ENCODE data around the gene CAMK4. TPM values are rescaled to one million over a fixed set of nuclear protein-coding genes. Genes with fewer than 3 reads are reported as not detected.

CAMK4 gene
- total RNA-seq, 2 donors from 2014 or later, result 3.8 to 6.6 TPM

DNA sequence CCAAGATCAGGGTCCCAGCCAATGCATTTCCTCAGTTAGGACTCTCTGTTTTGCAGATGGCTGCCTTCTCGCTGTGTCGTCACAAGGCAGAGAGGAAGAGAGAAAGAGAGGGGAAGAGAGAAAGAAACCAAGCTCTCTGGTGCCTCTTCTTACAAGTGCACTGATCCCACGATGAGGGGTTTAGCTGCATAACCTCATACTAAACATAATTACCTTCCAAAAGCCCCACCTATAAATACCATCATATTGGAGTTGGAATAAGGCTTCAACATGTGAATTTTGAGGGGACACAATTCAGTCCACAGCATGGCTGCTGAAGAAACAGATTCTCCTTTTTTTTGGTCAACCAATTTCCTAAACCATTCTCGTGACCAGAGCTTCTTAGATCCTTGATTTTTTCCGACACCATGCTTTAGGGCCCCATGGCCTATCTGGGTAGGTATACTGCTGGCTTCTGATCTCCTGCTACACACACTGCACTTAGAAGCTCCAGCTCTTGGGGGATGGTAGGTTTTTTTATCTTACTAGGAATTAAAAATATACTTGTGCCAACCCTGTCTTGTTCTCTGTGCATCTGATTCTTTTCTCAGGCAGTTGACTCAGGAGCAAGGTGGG is 5.1 kb downstream of the CAMK4 start:
- no peak overlapping the region for H3K4me3 ChIP-seq
- ATAC-seq (ENCODE audit: insufficient number of reproducible peaks, low FRiP score, low read depth), result no peak
- no peaks in the 10 kb centered on the region for H3K27me3 ChIP-seq (replicated peaks; ENCODE audit: insufficient read depth)
- no peaks in the 10 kb centered on the region for H3K36me3 ChIP-seq
- no peak overlapping the region for H3K27ac ChIP-seq
- peaks cover 5 to 9% of the 10 kb centered on the region in 2 donors for H3K4me1 ChIP-seq (ENCODE audit: control insufficient read depth in 1 of 2, low read depth in 2 of 2)
- no peak for DNase-seq (ENCODE audit: low spot score)
- TF ChIP-seq CTCF (IDR thresholded peaks at IDR 0.05), result no peak
- no peaks in the 10 kb centered on the region for H3K9me3 ChIP-seq

DNA sequence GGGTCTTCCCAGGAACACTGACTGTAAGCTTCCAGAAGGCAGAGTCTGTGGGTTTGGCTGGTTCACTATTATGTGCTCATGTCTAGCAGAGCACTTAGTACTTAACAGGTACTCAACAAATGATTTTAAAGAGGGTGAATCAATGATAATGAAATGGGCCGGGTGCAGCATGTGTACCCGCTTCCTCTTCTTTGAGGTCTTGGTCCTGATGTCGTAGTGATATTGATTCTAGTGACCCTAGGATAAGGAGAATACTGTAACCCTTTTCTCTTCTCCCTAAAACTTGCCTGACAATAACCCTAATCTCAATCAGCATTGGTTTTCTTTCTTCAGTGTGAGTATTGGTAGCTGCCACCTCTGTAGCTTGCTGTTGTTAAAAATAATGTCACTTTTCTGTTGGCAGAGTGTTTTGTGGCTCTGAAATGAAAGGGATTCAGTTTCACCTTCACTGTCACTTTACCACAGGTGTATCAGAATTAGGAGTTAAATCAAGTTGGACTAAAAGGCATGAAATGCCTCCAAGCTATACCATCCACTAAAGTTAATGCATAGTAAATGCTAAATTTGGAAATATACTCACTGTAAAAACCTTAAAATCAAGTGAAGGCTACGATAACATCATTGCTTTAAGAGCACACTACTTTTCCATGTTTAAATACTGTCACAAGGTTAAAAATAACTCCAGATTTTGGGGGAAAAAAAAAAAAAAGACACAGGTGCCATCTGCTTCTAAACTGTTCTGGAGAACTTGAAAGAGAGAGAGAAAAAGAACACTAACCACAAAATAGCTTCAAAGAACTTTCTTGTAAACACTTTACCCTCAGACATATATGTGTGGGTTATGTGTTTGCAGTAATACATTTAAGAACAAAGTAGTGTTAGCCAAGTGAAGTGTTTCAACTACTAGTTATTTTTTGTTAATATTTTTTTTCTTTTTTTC is 6.0 kb downstream of the CAMK4 start:
- H3K4me1 ChIP-seq (ENCODE audit: control insufficient read depth in 1 of 2, low read depth in 2 of 2), result peaks cover 0 to 3% of the 10 kb centered on the region in 2 donors
- DNase-seq (ENCODE audit: low spot score) (no peak), ATAC-seq (ENCODE audit: insufficient number of reproducible peaks, low FRiP score, low read depth) (no peak)
- H3K4me3 ChIP-seq, result no peak overlapping the region
- TF ChIP-seq CTCF (IDR thresholded peaks at IDR 0.05), result no peak
- no peaks in the 10 kb centered on the region for H3K36me3 ChIP-seq
- H3K27ac ChIP-seq, result no peak overlapping the region
- no peaks in the 10 kb centered on the region for H3K9me3 ChIP-seq
- no peaks in the 10 kb centered on the region for H3K27me3 ChIP-seq (replicated peaks; ENCODE audit: insufficient read depth)

DNA sequence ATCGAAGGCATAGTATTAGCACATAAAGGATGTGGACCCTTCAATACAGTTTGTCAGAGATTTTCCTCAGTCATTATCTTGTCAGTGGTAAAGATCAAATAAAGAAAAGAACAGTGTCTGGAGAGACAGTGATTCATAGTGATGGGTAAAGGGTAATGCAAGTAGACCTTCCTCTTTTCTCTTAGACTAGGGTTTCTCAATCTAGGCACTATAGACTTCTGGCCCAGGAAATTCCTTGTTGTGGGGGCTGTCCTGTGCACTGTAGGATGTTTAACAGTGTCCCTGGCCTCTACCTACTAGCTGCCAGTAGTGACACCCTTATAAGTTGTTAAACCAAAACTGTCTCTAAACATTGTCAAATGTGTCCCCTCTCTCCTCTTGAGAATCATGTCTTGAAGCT is 6.9 kb downstream of the CAMK4 start:
- DNase-seq (ENCODE audit: low spot score) (no peak), ATAC-seq (ENCODE audit: insufficient number of reproducible peaks, low FRiP score, low read depth) (no peak)
- Histone ChIP-seq H3K36me3 (no peaks in the 10 kb centered on the region), H3K4me1 (ENCODE audit: control insufficient read depth in 1 of 2, low read depth in 2 of 2) (peaks cover 0 to 3% of the 10 kb centered on the region in 2 donors), H3K27me3 (replicated peaks; ENCODE audit: insufficient read depth) (no peaks in the 10 kb centered on the region), H3K27ac (no peak overlapping the region), H3K4me3 (no peak overlapping the region), H3K9me3 (no peaks in the 10 kb centered on the region)
- no peak for TF ChIP-seq CTCF (IDR thresholded peaks at IDR 0.05)

GRCh38 chr5:111232311-111233051 is 8.3 kb downstream of the CAMK4 start:
- no peak overlapping the region for H3K4me3 ChIP-seq
- no peaks in the 10 kb centered on the region for H3K9me3 ChIP-seq
- H3K36me3 ChIP-seq, result no peaks in the 10 kb centered on the region
- ATAC-seq (ENCODE audit: insufficient number of reproducible peaks, low FRiP score, low read depth), result no peak
- no peak for DNase-seq (ENCODE audit: low spot score)
- H3K4me1 ChIP-seq (ENCODE audit: control insufficient read depth in 1 of 2, low read depth in 2 of 2), result peaks cover 0 to 3% of the 10 kb centered on the region in 2 donors
- no peak for TF ChIP-seq CTCF (IDR thresholded peaks at IDR 0.05)
- no peak overlapping the region for H3K27ac ChIP-seq
- H3K27me3 ChIP-seq (replicated peaks; ENCODE audit: insufficient read depth), result no peaks in the 10 kb centered on the region

DNA sequence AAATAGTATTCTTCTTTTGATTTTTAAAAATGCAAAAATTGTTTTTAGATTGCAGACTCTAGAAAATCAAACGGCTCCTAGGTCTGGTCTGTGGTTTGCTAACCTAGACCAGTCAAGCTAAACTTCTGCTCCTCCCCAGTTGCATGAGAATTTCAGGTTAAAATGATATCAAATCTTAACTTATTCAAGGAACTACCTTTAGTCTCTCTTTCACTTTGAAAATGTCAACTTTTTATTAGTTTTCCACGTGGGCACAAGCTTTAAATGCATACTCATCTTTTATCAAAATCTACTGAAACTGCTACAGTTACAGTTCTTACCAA is 8.8 kb downstream of the CAMK4 start:
- H3K27ac ChIP-seq, result no peak overlapping the region
- no peak overlapping the region for H3K4me3 ChIP-seq
- no peaks in the 10 kb centered on the region for H3K36me3 ChIP-seq
- ATAC-seq (ENCODE audit: insufficient number of reproducible peaks, low FRiP score, low read depth) (no peak), DNase-seq (ENCODE audit: low spot score) (no peak)
- H3K4me1 ChIP-seq (ENCODE audit: control insufficient read depth in 1 of 2, low read depth in 2 of 2), result no peaks in the 10 kb centered on the region
- no peaks in the 10 kb centered on the region for H3K9me3 ChIP-seq
- no peak for TF ChIP-seq CTCF (IDR thresholded peaks at IDR 0.05)
- H3K27me3 ChIP-seq (replicated peaks; ENCODE audit: insufficient read depth), result no peaks in the 10 kb centered on the region

Measured in thoracic aorta (tissue), 2 donors.